ENCODE measurements around the gene COL28A1. TPM values are rescaled to one million over a fixed set of nuclear protein-coding genes. Genes with fewer than 3 reads are reported as not detected.

Gene COL28A1
- total and polyA plus RNA-seq, 2 experiments from 2014 or later, result 0.31 to 0.70 TPM

DNA sequence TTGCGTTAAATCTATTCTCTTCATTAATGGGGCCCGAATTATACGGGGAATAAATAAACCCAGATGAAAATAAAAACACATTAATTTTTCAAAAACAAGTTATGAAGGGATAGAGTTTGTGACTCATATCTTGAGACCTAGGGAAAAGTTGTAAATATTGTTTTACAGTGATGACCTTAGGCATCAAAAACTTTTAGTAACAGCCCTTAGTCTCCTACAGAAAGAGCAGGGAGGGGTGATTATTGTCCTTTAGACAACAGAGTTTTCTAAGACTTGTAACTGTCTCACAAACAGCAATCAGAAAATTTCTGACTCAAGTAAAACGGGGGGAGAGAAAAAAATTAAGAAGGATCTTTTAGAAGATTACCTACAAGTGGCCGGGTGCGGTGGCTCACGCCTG lies 102.7 kb downstream of the COL28A1 start:
- Histone ChIP-seq H3K9me2 (ENCODE audit: insufficient read depth) (no peaks in the 10 kb centered on the region; the same call in 1 of the 2 replicates), H3K4me2 (no peak overlapping the region), H2AFZ (no peak overlapping the region), H4K20me1 (replicated peaks; ENCODE audit: insufficient read depth) (no peaks in the 10 kb centered on the region), H3K4me1 (ENCODE audit: insufficient read depth) (peaks cover 36% of the 10 kb centered on the region), H3K27ac (ENCODE audit: low read depth) (no peak overlapping the region), H3K36me3 (ENCODE audit: insufficient read depth) (no peaks in the 10 kb centered on the region), H3K79me2 (replicated peaks; ENCODE audit: insufficient read depth) (no peaks in the 10 kb centered on the region), H3K4me3 (no peak overlapping the region), H3K27me3 (ENCODE audit: insufficient read depth) (no peaks in the 10 kb centered on the region), H3F3A (replicated peaks; ENCODE audit: low read depth) (no peaks in the 10 kb centered on the region)
- Mint-ChIP-seq H3K4me3 (no peak overlapping the region), H3K9me3 (no peaks in the 10 kb centered on the region), H3K4me1 (peaks cover 42% of the 10 kb centered on the region), H3K36me3 (ENCODE audit: low read depth) (peaks cover 4% of the 10 kb centered on the region; the same call in 1 of the 3 replicates), H3K27ac (peak overlapping the region; percentile 77), H3K27me3 (ENCODE audit: insufficient read depth, low read depth, poor library complexity) (no peaks in the 10 kb centered on the region)
- ATAC-seq (no peak), DNase-seq (ENCODE audit: low spot score) (no peak)
- no peak for TF ChIP-seq EZH2phosphoT487 (IDR thresholded peaks at IDR 0.05; ENCODE audit: unreplicated experiment)
- no peak for TF ChIP-seq NANOG (IDR thresholded peaks at IDR 0.05; ENCODE audit: borderline replicate concordance)
- no peak for TF ChIP-seq ZNF114 (CRISPR knock-in tag; IDR thresholded peaks at IDR 0.05)

DNA sequence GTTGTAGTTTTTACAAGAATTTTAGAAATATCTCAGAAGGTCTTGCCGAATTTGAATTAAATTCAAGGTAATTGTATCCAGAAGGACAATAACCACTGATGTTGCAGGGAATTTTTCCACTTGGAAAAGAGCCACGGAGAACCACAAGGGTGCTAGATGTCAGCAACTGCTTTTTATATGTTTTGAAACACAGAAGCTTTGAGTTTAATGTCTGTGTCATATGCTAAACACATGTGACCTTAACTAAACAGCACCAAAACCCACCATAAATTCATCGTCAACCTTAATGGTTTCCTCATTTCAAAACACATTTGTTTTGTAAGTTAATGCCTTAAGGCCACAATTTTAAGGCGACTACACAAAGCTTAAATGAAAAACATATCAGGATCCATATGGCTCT lies 106.9 kb downstream of the COL28A1 start:
- peak overlapping the region; percentile 94 for H2AFZ ChIP-seq
- TF ChIP-seq POLR2AphosphoS5 (IDR thresholded peaks at IDR 0.05; ENCODE audit: low read depth) (no peak), JUNB (IDR thresholded peaks at IDR 0.05; ENCODE audit: unreplicated experiment) (no peak), STAT1 (IDR thresholded peaks at IDR 0.05; ENCODE audit: unreplicated experiment) (no peak)
- no peak overlapping the region for H3K27ac ChIP-seq (ENCODE audit: low read depth)
- no peak overlapping the region for H3K4me2 ChIP-seq
- Mint-ChIP-seq H3K27me3 (ENCODE audit: insufficient read depth, low read depth, poor library complexity) (no peaks in the 10 kb centered on the region), H3K4me1 (peaks cover 24% of the 10 kb centered on the region), H3K36me3 (ENCODE audit: low read depth) (peaks cover 4% of the 10 kb centered on the region; the same call in 1 of the 3 replicates), H3K4me3 (no peak overlapping the region), H3K9me3 (no peaks in the 10 kb centered on the region), H3K27ac (no peak overlapping the region)
- no peaks in the 10 kb centered on the region for H3K36me3 ChIP-seq (ENCODE audit: insufficient read depth)
- H3K79me2 ChIP-seq (replicated peaks; ENCODE audit: insufficient read depth), result no peaks in the 10 kb centered on the region
- H3K9me2 ChIP-seq (ENCODE audit: insufficient read depth), result peaks cover 2% of the 10 kb centered on the region; the same call in 1 of the 2 replicates
- no peaks in the 10 kb centered on the region for H4K20me1 ChIP-seq (replicated peaks; ENCODE audit: insufficient read depth)
- no peak for ATAC-seq
- peaks cover 11% of the 10 kb centered on the region for H3K4me1 ChIP-seq (ENCODE audit: insufficient read depth)
- H3K27me3 ChIP-seq (ENCODE audit: insufficient read depth), result no peaks in the 10 kb centered on the region
- H3F3A ChIP-seq (replicated peaks; ENCODE audit: low read depth), result no peaks in the 10 kb centered on the region
- H3K4me3 ChIP-seq, result no peak overlapping the region
- no peak for DNase-seq (ENCODE audit: low spot score)

DNA sequence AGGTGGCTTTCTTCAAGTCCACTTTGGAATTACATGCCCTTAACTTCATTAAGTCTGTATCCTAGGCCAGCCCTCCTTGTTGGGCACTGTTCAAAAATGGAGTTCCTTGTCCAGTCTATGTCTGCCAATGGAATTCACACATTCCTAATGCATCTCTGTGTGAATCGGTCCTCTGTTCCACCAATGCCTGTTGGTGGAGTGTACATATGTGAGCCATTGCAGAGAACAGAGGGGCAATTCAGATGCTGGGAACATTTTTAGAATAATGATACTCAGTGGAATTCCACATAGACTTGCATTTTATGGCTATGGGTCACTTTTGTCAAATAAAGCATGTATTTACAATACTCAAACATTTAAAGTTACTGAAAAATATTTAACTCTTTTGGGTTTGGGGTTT lies 108.3 kb downstream of the COL28A1 start:
- no peak overlapping the region for H3K4me3 Mint-ChIP-seq
- no peaks in the 10 kb centered on the region for H4K20me1 ChIP-seq (replicated peaks; ENCODE audit: insufficient read depth)
- no peaks in the 10 kb centered on the region for H3F3A ChIP-seq (replicated peaks; ENCODE audit: low read depth)
- H3K4me1 Mint-ChIP-seq, result peaks cover 19% of the 10 kb centered on the region
- H2AFZ ChIP-seq, result peak overlapping the region; percentile 34; the same call in 1 of the 2 replicates
- H3K79me2 ChIP-seq (replicated peaks; ENCODE audit: insufficient read depth), result no peaks in the 10 kb centered on the region
- H3K27ac Mint-ChIP-seq, result no peak overlapping the region
- peaks cover 2% of the 10 kb centered on the region; the same call in 1 of the 2 replicates for H3K9me2 ChIP-seq (ENCODE audit: insufficient read depth)
- no peaks in the 10 kb centered on the region for H3K27me3 Mint-ChIP-seq (ENCODE audit: insufficient read depth, low read depth, poor library complexity)
- H3K9me3 Mint-ChIP-seq, result no peaks in the 10 kb centered on the region
- no peaks in the 10 kb centered on the region for H3K27me3 ChIP-seq (ENCODE audit: insufficient read depth)
- H3K4me3 ChIP-seq, result no peak overlapping the region
- ATAC-seq, result no peak
- H3K36me3 ChIP-seq (ENCODE audit: insufficient read depth), result no peaks in the 10 kb centered on the region
- H3K4me1 ChIP-seq (ENCODE audit: insufficient read depth), result no peaks in the 10 kb centered on the region
- H3K27ac ChIP-seq (ENCODE audit: low read depth), result no peak overlapping the region
- no peak for DNase-seq (ENCODE audit: low spot score)
- no peak overlapping the region for H3K4me2 ChIP-seq
- H3K36me3 Mint-ChIP-seq (ENCODE audit: low read depth), result peaks cover 4% of the 10 kb centered on the region; the same call in 1 of the 3 replicates
- TF ChIP-seq STAT1 (IDR thresholded peaks at IDR 0.05; ENCODE audit: unreplicated experiment), result no peak
- TF ChIP-seq ZNF114 (CRISPR knock-in tag; IDR thresholded peaks at IDR 0.05), result no peak
- TF ChIP-seq POLR2AphosphoS5 (IDR thresholded peaks at IDR 0.05; ENCODE audit: low read depth), result no peak
- TF ChIP-seq, protein P1, sequence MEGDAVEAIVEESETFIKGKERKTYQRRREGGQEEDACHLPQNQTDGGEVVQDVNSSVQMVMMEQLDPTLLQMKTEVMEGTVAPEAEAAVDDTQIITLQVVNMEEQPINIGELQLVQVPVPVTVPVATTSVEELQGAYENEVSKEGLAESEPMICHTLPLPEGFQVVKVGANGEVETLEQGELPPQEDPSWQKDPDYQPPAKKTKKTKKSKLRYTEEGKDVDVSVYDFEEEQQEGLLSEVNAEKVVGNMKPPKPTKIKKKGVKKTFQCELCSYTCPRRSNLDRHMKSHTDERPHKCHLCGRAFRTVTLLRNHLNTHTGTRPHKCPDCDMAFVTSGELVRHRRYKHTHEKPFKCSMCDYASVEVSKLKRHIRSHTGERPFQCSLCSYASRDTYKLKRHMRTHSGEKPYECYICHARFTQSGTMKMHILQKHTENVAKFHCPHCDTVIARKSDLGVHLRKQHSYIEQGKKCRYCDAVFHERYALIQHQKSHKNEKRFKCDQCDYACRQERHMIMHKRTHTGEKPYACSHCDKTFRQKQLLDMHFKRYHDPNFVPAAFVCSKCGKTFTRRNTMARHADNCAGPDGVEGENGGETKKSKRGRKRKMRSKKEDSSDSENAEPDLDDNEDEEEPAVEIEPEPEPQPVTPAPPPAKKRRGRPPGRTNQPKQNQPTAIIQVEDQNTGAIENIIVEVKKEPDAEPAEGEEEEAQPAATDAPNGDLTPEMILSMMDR (conservative IDR thresholded peaks at IDR 0.05; ENCODE audit: low read depth in 2 of 2), result no peak
- no peak for TF ChIP-seq EZH2phosphoT487 (IDR thresholded peaks at IDR 0.05; ENCODE audit: unreplicated experiment)
- TF ChIP-seq JUNB (IDR thresholded peaks at IDR 0.05; ENCODE audit: unreplicated experiment), result no peak
- TF ChIP-seq, protein P2, sequence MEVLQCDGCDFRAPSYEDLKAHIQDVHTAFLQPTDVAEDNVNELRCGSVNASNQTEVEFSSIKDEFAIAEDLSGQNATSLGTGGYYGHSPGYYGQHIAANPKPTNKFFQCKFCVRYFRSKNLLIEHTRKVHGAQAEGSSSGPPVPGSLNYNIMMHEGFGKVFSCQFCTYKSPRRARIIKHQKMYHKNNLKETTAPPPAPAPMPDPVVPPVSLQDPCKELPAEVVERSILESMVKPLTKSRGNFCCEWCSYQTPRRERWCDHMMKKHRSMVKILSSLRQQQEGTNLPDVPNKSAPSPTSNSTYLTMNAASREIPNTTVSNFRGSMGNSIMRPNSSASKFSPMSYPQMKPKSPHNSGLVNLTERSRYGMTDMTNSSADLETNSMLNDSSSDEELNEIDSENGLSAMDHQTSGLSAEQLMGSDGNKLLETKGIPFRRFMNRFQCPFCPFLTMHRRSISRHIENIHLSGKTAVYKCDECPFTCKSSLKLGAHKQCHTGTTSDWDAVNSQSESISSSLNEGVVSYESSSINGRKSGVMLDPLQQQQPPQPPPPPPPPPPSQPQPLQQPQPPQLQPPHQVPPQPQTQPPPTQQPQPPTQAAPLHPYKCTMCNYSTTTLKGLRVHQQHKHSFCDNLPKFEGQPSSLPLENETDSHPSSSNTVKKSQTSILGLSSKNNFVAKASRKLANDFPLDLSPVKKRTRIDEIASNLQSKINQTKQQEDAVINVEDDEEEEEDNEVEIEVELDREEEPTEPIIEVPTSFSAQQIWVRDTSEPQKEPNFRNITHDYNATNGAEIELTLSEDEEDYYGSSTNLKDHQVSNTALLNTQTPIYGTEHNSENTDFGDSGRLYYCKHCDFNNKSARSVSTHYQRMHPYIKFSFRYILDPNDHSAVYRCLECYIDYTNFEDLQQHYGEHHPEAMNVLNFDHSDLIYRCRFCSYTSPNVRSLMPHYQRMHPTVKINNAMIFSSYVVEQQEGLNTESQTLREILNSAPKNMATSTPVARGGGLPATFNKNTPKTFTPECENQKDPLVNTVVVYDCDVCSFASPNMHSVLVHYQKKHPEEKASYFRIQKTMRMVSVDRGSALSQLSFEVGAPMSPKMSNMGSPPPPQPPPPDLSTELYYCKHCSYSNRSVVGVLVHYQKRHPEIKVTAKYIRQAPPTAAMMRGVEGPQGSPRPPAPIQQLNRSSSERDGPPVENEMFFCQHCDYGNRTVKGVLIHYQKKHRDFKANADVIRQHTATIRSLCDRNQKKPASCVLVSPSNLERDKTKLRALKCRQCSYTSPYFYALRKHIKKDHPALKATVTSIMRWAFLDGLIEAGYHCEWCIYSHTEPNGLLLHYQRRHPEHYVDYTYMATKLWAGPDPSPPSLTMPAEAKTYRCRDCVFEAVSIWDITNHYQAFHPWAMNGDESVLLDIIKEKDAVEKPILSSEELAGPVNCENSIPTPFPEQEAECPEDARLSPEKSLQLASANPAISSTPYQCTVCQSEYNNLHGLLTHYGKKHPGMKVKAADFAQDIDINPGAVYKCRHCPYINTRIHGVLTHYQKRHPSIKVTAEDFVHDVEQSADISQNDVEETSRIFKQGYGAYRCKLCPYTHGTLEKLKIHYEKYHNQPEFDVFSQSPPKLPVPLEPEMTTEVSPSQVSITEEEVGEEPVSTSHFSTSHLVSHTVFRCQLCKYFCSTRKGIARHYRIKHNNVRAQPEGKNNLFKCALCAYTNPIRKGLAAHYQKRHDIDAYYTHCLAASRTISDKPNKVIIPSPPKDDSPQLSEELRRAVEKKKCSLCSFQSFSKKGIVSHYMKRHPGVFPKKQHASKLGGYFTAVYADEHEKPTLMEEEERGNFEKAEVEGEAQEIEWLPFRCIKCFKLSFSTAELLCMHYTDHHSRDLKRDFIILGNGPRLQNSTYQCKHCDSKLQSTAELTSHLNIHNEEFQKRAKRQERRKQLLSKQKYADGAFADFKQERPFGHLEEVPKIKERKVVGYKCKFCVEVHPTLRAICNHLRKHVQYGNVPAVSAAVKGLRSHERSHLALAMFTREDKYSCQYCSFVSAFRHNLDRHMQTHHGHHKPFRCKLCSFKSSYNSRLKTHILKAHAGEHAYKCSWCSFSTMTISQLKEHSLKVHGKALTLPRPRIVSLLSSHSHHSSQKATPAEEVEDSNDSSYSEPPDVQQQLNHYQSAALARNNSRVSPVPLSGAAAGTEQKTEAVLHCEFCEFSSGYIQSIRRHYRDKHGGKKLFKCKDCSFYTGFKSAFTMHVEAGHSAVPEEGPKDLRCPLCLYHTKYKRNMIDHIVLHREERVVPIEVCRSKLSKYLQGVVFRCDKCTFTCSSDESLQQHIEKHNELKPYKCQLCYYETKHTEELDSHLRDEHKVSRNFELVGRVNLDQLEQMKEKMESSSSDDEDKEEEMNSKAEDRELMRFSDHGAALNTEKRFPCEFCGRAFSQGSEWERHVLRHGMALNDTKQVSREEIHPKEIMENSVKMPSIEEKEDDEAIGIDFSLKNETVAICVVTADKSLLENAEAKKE (CRISPR knock-in tag; IDR thresholded peaks at IDR 0.05), result no peak
- no peak for TF ChIP-seq NANOG (IDR thresholded peaks at IDR 0.05; ENCODE audit: borderline replicate concordance)
